OCI-LY1 (cell line): Measurements from ENCODE around the gene GPR27.

Experiments
- H2AFZ ChIP-seq: fragments of 200-600 bp; sonication (generic), shearing (Covaris generic); 2 replicates; pipeline ENCODE4 v1.6.0; 2014; ENCODE audit warnings: antibody characterized with exemption, mild to moderate bottlenecking, low read length
- H3F3A ChIP-seq: fragments of 200-600 bp; sonication (generic), shearing (Covaris generic); 2 replicates; pipeline ENCODE4 v1.6.0; 2014; ENCODE audit warnings: mild to moderate bottlenecking, antibody characterized with exemption, low read length, moderate library complexity; ENCODE audit not compliant: insufficient read depth
- H3K27ac ChIP-seq: fragments of 200-600 bp; sonication (generic); 2 replicates; pipeline ENCODE4 v1.5.1; 2014; ENCODE audit warnings: low read length, mixed run types, mild to moderate bottlenecking, low read depth; ENCODE audit not compliant: poor library complexity, severe bottlenecking
- H3K27me3 ChIP-seq: fragments of 200-600 bp; sonication (generic); 2 replicates; pipeline ENCODE4 v1.6.0; 2014; ENCODE audit warnings: antibody characterized with exemption, mild to moderate bottlenecking, low read length, moderate library complexity; ENCODE audit not compliant: insufficient read depth
- H3K36me3 ChIP-seq: fragments of 200-600 bp; sonication (generic); 2 replicates; pipeline ENCODE4 v1.6.1; 2014; ENCODE audit warnings: mild to moderate bottlenecking, antibody characterized with exemption, low read length, moderate library complexity, mixed read lengths; ENCODE audit not compliant: insufficient read depth
- H3K4me1 ChIP-seq: fragments of 200-600 bp; sonication (generic); 2 replicates; pipeline ENCODE4 v1.5.1; 2014; ENCODE audit warnings: mild to moderate bottlenecking, low read length, moderate library complexity; ENCODE audit not compliant: insufficient read depth, severe bottlenecking
- H3K4me2 ChIP-seq: fragments of 200-600 bp; sonication (generic), shearing (Covaris generic); 2 replicates; pipeline ENCODE4 v1.6.1; 2014; ENCODE audit warnings: low read length
- H3K4me3 ChIP-seq: fragments of 200-600 bp; sonication (generic); 2 replicates; pipeline ENCODE4 v1.5.1; 2014; ENCODE audit warnings: low read length, low read depth, mild to moderate bottlenecking, mixed read lengths; ENCODE audit not compliant: poor library complexity, severe bottlenecking
- H3K79me2 ChIP-seq: fragments of 200-600 bp; shearing (Covaris generic); 2 replicates; pipeline ENCODE4 v1.6.1; 2016; ENCODE audit warnings: mixed run types, low read length, mixed read lengths; ENCODE audit not compliant: insufficient read depth
- H3K9ac ChIP-seq: fragments of 200-600 bp; sonication (generic), shearing (Covaris generic); 2 replicates; pipeline ENCODE4 v1.6.1; 2014; ENCODE audit warnings: mild to moderate bottlenecking, low read length, mixed read lengths
- H3K9me2 ChIP-seq: fragments of 200-600 bp; sonication (generic), shearing (Covaris generic); 2 replicates; pipeline ENCODE4 v1.6.1; 2014; ENCODE audit warnings: low read depth, mild to moderate bottlenecking, low read length, mixed read lengths
- H3K9me3 ChIP-seq: fragments of 200-600 bp; shearing (Covaris generic); 2 replicates; pipeline ENCODE4 v1.6.1; 2014; ENCODE audit warnings: low read length, mixed read lengths
- H4K20me1 ChIP-seq: fragments of 200-600 bp; sonication (generic), shearing (Covaris generic); 2 replicates; pipeline ENCODE4 v1.6.0; 2016; ENCODE audit warnings: mild to moderate bottlenecking, low read length; ENCODE audit not compliant: insufficient read depth
- EZH2 ChIP-seq: fragments of 200-600 bp; sonication (generic), shearing (Covaris generic); IDR thresholded peaks from 2 replicates; pipeline ENCODE4 v1.8.0; 2017; ENCODE audit warnings: borderline replicate concordance, mixed run types, mild to moderate bottlenecking, antibody characterized with exemption, low read length, moderate library complexity, mixed read lengths
- TF ChIP-seq, protein P1 (sequence below): fragments of 200-600 bp; sonication (generic), shearing (Covaris generic); IDR thresholded peaks from 2 replicates; pipeline ENCODE4 v1.5.1; 2017; ENCODE audit warnings: mild to moderate bottlenecking, antibody characterized with exemption, low read length, moderate library complexity, mixed read lengths

The GPR27 gene

DNA sequence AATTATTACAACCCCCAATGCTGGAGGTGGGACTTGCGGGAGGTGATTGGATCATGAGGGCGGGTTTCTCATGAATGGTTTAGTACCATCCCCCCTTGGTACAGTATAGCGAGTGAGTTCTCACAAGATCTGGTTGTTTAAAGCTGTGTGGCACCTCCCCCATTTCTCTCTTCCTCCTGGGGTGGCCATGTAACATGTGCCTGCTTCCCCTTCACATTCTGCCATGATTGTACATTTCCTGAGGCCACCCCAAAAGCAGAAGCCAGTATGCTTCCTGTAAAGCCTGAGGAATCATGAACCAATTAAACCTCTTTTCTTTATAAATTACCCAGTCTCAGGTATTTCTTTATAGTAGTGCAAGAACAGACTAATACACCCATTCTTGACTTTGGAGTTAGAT is 51.5 kb downstream of the GPR27 start:
- Histone ChIP-seq H3K27me3 (no peaks in the 10 kb centered on the region), H3K9me2 (no peaks in the 10 kb centered on the region), H3F3A (no peaks in the 10 kb centered on the region), H3K4me3 (no peak overlapping the region), H3K36me3 (no peaks in the 10 kb centered on the region), H3K27ac (no peak overlapping the region), H2AFZ (no peak overlapping the region), H3K9me3 (no peaks in the 10 kb centered on the region), H4K20me1 (no peaks in the 10 kb centered on the region), H3K4me1 (no peaks in the 10 kb centered on the region), H3K9ac (no peak overlapping the region), H3K79me2 (no peaks in the 10 kb centered on the region), H3K4me2 (no peak overlapping the region)
- no peak for TF ChIP-seq EZH2
- TF ChIP-seq, protein P1, sequence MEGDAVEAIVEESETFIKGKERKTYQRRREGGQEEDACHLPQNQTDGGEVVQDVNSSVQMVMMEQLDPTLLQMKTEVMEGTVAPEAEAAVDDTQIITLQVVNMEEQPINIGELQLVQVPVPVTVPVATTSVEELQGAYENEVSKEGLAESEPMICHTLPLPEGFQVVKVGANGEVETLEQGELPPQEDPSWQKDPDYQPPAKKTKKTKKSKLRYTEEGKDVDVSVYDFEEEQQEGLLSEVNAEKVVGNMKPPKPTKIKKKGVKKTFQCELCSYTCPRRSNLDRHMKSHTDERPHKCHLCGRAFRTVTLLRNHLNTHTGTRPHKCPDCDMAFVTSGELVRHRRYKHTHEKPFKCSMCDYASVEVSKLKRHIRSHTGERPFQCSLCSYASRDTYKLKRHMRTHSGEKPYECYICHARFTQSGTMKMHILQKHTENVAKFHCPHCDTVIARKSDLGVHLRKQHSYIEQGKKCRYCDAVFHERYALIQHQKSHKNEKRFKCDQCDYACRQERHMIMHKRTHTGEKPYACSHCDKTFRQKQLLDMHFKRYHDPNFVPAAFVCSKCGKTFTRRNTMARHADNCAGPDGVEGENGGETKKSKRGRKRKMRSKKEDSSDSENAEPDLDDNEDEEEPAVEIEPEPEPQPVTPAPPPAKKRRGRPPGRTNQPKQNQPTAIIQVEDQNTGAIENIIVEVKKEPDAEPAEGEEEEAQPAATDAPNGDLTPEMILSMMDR: no peak

GRCh38 chr3:71805691-71806090 is 52.0 kb downstream of the GPR27 start:
- Histone ChIP-seq H3K27ac (no peak overlapping the region), H3K36me3 (no peaks in the 10 kb centered on the region), H3K9me3 (no peaks in the 10 kb centered on the region), H3K79me2 (no peaks in the 10 kb centered on the region), H4K20me1 (no peaks in the 10 kb centered on the region), H3F3A (no peaks in the 10 kb centered on the region), H3K9me2 (no peaks in the 10 kb centered on the region), H3K4me1 (no peaks in the 10 kb centered on the region), H3K4me3 (no peak overlapping the region), H2AFZ (no peak overlapping the region), H3K4me2 (no peak overlapping the region), H3K27me3 (no peaks in the 10 kb centered on the region), H3K9ac (no peak overlapping the region)
- TF ChIP-seq, protein P1: no peak
- no peak for TF ChIP-seq EZH2
